K562 (cell line): ENCODE measurements around the gene CDHR1. TPM values are rescaled to one million over a fixed set of nuclear protein-coding genes. Genes with fewer than 3 reads are reported as not detected.

Source experiments
- ARID1B ChIP-seq: fragments of 450-650 bp; IDR thresholded peaks from 2 replicates; pipeline ENCODE4 v1.6.1; 2016; ENCODE audit warnings: antibody characterized with exemption, mild to moderate bottlenecking, inconsistent platforms
- ARNT ChIP-seq, 2 experiments: fragments of 450-650 bp; IDR thresholded peaks; 2 replicates each; pipeline ENCODE4 v1.6.1; 2016; ENCODE audit warnings: mild to moderate bottlenecking in 1 of 2
- CREBBP ChIP-seq: IDR thresholded peaks from one replicate; pipeline ENCODE4 v1.6.1; 2012; ENCODE audit warnings: low read depth, mild to moderate bottlenecking, control low read depth, inconsistent platforms, low read length
- CXXC5 ChIP-seq: fragments of 250-450 bp; sonication (Bioruptor Pico); IDR thresholded peaks from 2 replicates; pipeline ENCODE4 v1.8.0; 2022; ENCODE audit warnings: inconsistent platforms, mild to moderate bottlenecking, moderate library complexity
- GTF2A2 ChIP-seq: IDR thresholded peaks from 2 replicates; pipeline ENCODE4 v1.6.1; 2016; ENCODE audit warnings: mild to moderate bottlenecking, missing genetic modification characterization, missing compliant biosample characterization
- HNRNPLL ChIP-seq: fragments of 200-400 bp; formaldehyde crosslinking; IDR thresholded peaks from 2 replicates; pipeline ENCODE4 v1.6.1; 2017; ENCODE audit warnings: low read length, low read depth, mild to moderate bottlenecking; ENCODE audit not compliant: poor library complexity, severe bottlenecking
- MTA3 ChIP-seq: fragments of 450-650 bp; formaldehyde crosslinking; IDR thresholded peaks from 2 replicates; pipeline ENCODE4 v1.6.1; 2017; ENCODE audit warnings: mild to moderate bottlenecking, borderline replicate concordance
- NFE2L1 ChIP-seq: fragments of 450-650 bp; IDR thresholded peaks from 2 replicates; pipeline ENCODE4 v1.6.1; 2016; ENCODE audit warnings: missing genetic modification characterization, low read depth, mild to moderate bottlenecking, missing compliant biosample characterization, moderate library complexity, borderline replicate concordance
- NRF1 ChIP-seq, 2 experiments: fragments of 450-650 bp; IDR thresholded peaks in 1 of 2; conservative IDR thresholded peaks in 1 of 2; 2 replicates each; pipeline ENCODE4 v1.6.1; 2014; ENCODE audit warnings: mild to moderate bottlenecking in 2 of 2
- PCBP2 ChIP-seq: fragments of 200-400 bp; formaldehyde crosslinking; IDR thresholded peaks from 2 replicates; pipeline ENCODE4 v1.6.1; 2018; ENCODE audit warnings: low read length, low read depth, mild to moderate bottlenecking, moderate library complexity; ENCODE audit not compliant: poor library complexity, severe bottlenecking
- RBM14 ChIP-seq: fragments of 200-400 bp; formaldehyde crosslinking; IDR thresholded peaks from 2 replicates; pipeline ENCODE4 v1.6.1; 2018; ENCODE audit warnings: low read depth, mild to moderate bottlenecking, low read length, moderate library complexity, borderline replicate concordance; ENCODE audit not compliant: insufficient read depth
- RFX5 ChIP-seq: IDR thresholded peaks from 2 replicates; pipeline ENCODE4 v1.6.1; 2011; ENCODE audit warnings: low read depth, mild to moderate bottlenecking, improper control_type of control experiment, low read length
- SIRT6 ChIP-seq: IDR thresholded peaks from one replicate; pipeline ENCODE4 v1.6.1; 2012; ENCODE audit warnings: low read depth, mild to moderate bottlenecking, control low read depth, inconsistent platforms, low read length, moderate library complexity
- TRIM24 ChIP-seq, 2 experiments: fragments of 450-650 bp; IDR thresholded peaks; 2 replicates each; pipeline ENCODE4 v1.6.1; 2016
- ZNF274 ChIP-seq: IDR thresholded peaks from 2 replicates; pipeline ENCODE4 v1.6.1; 2011; ENCODE audit warnings: low read depth, mild to moderate bottlenecking, low read length, moderate library complexity, borderline replicate concordance
- ZNF589 ChIP-seq: fragments of 200-800 bp; sonication (Bioruptor generic); IDR thresholded peaks from 2 replicates; pipeline ENCODE4 v1.6.1; 2016; ENCODE audit warnings: low read depth, missing genetic modification characterization, missing compliant biosample characterization
- polyA plus RNA-seq, 8 experiments: library from polyadenylated mRNA; depleted of rRNA in 4 of 8; stranded (reverse) in 5 of 8; unstranded in 3 of 8; fragments of >200 nt; fragmentation: Nextera tagmentation in 2 of 8; fragmentation: Illumina TruSeq in 1 of 8; extraction: Ambion mirVana in 2 of 8; extraction: Trizol in 1 of 8; gene quantifications; 2 replicates each; pipeline versions ENCODE4 v1.2.1 to v1.2.3, GENCODE V29; 2011 to 2014; ENCODE audit warnings: inconsistent platforms in 1 of 8, missing spikeins in 1 of 8
- total RNA-seq, 7 experiments: library from RNA; depleted of rRNA in 6 of 7; stranded (reverse); fragments of >200 nt in 6 of 7; fragmentation: Illumina TruSeq in 2 of 7; extraction: Trizol in 2 of 7; gene quantifications; 2 replicates each; pipeline versions ENCODE4 v1.2.1 to v1.2.3, GENCODE V29; 2011 to 2021; ENCODE audit warnings: low replicate concordance in 1 of 7
- TF ChIP-seq, protein P1 (sequence below), 2 experiments: fragments of 450-650 bp in 1 of 2; IDR thresholded peaks; 2 replicates each; pipeline ENCODE4 v1.6.1; 2011 to 2017; ENCODE audit warnings: low read depth in 2 of 2, antibody characterized with exemption in 1 of 2, borderline replicate concordance in 1 of 2, low read length in 1 of 2, mild to moderate bottlenecking in 1 of 2, mixed read lengths in 1 of 2; ENCODE audit not compliant: control insufficient read depth in 1 of 2
- TF ChIP-seq, protein P2 (sequence below): fragments of 250-450 bp; sonication (Bioruptor Pico); IDR thresholded peaks from 2 replicates; pipeline ENCODE4 v1.4.0; 2020; ENCODE audit warnings: mild to moderate bottlenecking, moderate library complexity
- TF ChIP-seq, protein P3 (sequence below): fragments of 250-450 bp; sonication (Bioruptor Pico); IDR thresholded peaks from 2 replicates; pipeline ENCODE4 v1.9.0; 2021; ENCODE audit warnings: mild to moderate bottlenecking
- TF ChIP-seq, protein P4 (sequence below): fragments of 450-650 bp; conservative IDR thresholded peaks from 2 replicates; pipeline ENCODE4 v1.6.1; 2016; ENCODE audit warnings: missing genetic modification characterization, low read depth, mild to moderate bottlenecking, control low read depth, missing compliant biosample characterization
- TF ChIP-seq, protein P5 (sequence below): fragments of 250-450 bp; sonication (Bioruptor Pico); IDR thresholded peaks from 2 replicates; pipeline ENCODE4 v1.8.0; 2021; ENCODE audit warnings: borderline replicate concordance, mild to moderate bottlenecking, moderate library complexity; ENCODE audit not compliant: poor library complexity, severe bottlenecking

The CDHR1 gene
- total and polyA plus RNA-seq, 9 of the 15 experiments (the other 6 are each of a cell fraction or from before 2014, with no cell fraction given): 0.03 to 0.99 (median 0.20) TPM

DNA sequence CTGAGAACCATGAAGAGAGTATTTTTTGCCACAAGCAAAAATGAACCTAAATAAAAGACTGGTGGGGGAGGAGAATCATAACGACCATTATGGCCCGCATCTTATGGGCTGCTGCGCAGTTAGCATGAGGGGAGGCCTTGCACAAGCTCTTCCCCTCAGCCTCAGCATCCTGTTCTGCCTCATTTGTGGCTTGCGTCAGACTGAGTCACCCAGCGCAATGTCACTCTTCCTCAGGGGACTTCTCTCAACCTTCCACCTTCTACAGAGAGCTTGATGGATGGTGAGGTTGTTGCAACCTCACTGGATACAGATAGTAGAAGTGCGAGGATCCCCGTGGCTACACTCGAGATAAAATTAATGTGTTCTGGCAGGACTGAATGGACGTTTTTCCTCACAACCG lies 37.6 kb upstream of the CDHR1 start (continued):
- TF ChIP-seq, protein P1, sequence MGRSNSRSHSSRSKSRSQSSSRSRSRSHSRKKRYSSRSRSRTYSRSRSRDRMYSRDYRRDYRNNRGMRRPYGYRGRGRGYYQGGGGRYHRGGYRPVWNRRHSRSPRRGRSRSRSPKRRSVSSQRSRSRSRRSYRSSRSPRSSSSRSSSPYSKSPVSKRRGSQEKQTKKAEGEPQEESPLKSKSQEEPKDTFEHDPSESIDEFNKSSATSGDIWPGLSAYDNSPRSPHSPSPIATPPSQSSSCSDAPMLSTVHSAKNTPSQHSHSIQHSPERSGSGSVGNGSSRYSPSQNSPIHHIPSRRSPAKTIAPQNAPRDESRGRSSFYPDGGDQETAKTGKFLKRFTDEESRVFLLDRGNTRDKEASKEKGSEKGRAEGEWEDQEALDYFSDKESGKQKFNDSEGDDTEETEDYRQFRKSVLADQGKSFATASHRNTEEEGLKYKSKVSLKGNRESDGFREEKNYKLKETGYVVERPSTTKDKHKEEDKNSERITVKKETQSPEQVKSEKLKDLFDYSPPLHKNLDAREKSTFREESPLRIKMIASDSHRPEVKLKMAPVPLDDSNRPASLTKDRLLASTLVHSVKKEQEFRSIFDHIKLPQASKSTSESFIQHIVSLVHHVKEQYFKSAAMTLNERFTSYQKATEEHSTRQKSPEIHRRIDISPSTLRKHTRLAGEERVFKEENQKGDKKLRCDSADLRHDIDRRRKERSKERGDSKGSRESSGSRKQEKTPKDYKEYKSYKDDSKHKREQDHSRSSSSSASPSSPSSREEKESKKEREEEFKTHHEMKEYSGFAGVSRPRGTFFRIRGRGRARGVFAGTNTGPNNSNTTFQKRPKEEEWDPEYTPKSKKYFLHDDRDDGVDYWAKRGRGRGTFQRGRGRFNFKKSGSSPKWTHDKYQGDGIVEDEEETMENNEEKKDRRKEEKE (IDR thresholded peaks at IDR 0.05; ENCODE audit: borderline replicate concordance in 1 of 2, control insufficient read depth in 1 of 2, low read depth in 2 of 2, low read length in 1 of 2): no peak
- TF ChIP-seq TRIM24 (IDR thresholded peaks at IDR 0.05) (peak; percentile 56 to 64; a peak in 2 of 4 replicates), MTA3 (peak; percentile 22; the same call in 1 of the 2 replicates), ARNT (IDR thresholded peaks at IDR 0.05) (no peak), RBM14 (no peak), PCBP2 (no peak), NRF1 (conservative IDR thresholded peaks at IDR 0.05 in 1 of 2, IDR thresholded peaks at IDR 0.05 in 1 of 2) (peak; percentile 79 to 81), NFE2L1 (tag) (no peak), CREBBP (no peak), ZNF589 (CRISPR knock-in tag) (no peak), HNRNPLL (no peak), SIRT6 (no peak), GTF2A2 (no peak), RFX5 (no peak), ARID1B (peak; percentile 44), CXXC5 (CRISPR knock-in tag) (peak; percentile 39; the same call in 1 of the 2 replicates), ZNF274 (no peak)
- TF ChIP-seq, protein P2, sequence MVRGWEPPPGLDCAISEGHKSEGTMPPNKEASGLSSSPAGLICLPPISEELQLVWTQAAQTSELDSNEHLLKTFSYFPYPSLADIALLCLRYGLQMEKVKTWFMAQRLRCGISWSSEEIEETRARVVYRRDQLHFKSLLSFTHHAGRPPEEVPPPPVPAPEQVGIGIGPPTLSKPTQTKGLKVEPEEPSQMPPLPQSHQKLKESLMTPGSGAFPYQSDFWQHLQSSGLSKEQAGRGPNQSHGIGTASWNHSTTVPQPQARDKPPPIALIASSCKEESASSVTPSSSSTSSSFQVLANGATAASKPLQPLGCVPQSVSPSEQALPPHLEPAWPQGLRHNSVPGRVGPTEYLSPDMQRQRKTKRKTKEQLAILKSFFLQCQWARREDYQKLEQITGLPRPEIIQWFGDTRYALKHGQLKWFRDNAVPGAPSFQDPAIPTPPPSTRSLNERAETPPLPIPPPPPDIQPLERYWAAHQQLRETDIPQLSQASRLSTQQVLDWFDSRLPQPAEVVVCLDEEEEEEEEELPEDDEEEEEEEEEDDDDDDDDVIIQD (CRISPR knock-in tag): no peak
- TF ChIP-seq, protein P3, sequence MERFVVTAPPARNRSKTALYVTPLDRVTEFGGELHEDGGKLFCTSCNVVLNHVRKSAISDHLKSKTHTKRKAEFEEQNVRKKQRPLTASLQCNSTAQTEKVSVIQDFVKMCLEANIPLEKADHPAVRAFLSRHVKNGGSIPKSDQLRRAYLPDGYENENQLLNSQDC (CRISPR knock-in tag): no peak
- TF ChIP-seq, protein P4, sequence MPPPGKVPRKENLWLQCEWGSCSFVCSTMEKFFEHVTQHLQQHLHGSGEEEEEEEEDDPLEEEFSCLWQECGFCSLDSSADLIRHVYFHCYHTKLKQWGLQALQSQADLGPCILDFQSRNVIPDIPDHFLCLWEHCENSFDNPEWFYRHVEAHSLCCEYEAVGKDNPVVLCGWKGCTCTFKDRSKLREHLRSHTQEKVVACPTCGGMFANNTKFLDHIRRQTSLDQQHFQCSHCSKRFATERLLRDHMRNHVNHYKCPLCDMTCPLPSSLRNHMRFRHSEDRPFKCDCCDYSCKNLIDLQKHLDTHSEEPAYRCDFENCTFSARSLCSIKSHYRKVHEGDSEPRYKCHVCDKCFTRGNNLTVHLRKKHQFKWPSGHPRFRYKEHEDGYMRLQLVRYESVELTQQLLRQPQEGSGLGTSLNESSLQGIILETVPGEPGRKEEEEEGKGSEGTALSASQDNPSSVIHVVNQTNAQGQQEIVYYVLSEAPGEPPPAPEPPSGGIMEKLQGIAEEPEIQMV (tag): no peak
- TF ChIP-seq, protein P5, sequence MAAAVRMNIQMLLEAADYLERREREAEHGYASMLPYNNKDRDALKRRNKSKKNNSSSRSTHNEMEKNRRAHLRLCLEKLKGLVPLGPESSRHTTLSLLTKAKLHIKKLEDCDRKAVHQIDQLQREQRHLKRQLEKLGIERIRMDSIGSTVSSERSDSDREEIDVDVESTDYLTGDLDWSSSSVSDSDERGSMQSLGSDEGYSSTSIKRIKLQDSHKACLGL: no peak
